ENCODE measurements around the gene ADAM23.

DNA sequence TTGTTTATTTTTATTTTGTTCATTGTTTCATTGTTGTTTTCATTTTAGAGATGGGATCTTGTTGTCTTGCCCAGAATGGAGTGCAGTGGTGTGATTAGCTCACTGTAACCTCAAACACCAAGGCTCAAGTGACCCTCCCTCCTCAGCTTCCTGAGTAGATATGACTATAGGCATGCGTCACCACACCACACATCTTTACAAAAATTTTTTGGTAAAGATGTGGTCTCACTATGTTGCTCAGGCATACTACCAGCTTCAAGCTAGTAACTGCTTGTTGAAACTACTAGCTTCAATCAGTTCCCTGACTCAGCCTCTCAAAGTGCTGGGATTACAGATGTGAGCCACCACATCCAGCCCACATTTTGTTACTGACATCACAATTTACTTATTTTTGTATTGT is 213.8 kb downstream of the ADAM23 start:
- TF ChIP-seq, protein P1, sequence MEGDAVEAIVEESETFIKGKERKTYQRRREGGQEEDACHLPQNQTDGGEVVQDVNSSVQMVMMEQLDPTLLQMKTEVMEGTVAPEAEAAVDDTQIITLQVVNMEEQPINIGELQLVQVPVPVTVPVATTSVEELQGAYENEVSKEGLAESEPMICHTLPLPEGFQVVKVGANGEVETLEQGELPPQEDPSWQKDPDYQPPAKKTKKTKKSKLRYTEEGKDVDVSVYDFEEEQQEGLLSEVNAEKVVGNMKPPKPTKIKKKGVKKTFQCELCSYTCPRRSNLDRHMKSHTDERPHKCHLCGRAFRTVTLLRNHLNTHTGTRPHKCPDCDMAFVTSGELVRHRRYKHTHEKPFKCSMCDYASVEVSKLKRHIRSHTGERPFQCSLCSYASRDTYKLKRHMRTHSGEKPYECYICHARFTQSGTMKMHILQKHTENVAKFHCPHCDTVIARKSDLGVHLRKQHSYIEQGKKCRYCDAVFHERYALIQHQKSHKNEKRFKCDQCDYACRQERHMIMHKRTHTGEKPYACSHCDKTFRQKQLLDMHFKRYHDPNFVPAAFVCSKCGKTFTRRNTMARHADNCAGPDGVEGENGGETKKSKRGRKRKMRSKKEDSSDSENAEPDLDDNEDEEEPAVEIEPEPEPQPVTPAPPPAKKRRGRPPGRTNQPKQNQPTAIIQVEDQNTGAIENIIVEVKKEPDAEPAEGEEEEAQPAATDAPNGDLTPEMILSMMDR (IDR thresholded peaks at IDR 0.05; ENCODE audit: borderline replicate concordance, extremely low read depth, low read length, poor library complexity, severe bottlenecking), result no peak
- no peak for TF ChIP-seq EZH2 (IDR thresholded peaks at IDR 0.05; ENCODE audit: borderline replicate concordance, low read depth, low read length, severe bottlenecking)

Data from DND-41 (cell line).